GM23248 (cell line): Measurements from ENCODE around the gene TCF4.

Experiments
- EZH2 ChIP-seq: fragments of 200-600 bp; sonication (generic); IDR thresholded peaks from 2 replicates; pipeline ENCODE4 v1.6.1; 2018; ENCODE audit warnings: antibody characterized with exemption, mild to moderate bottlenecking; ENCODE audit not compliant: insufficient read depth, poor library complexity, severe bottlenecking
- EZH2phosphoT487 ChIP-seq: fragments of 200-600 bp; sonication (generic); IDR thresholded peaks from 2 replicates; pipeline ENCODE4 v1.6.1; 2018; ENCODE audit warnings: antibody characterized with exemption, moderate library complexity, mild to moderate bottlenecking, low read depth; ENCODE audit not compliant: insufficient read depth

- no peak for TF ChIP-seq EZH2
- no peak for TF ChIP-seq EZH2phosphoT487
These were observed 101.1 kb downstream of the TCF4 start for GRCh38 chr18:55486936-55487335.
